PC-9 (cell line): ENCODE results near the gene GPC1.

Experiments used
- CTCF ChIP-seq: fragments of 200-600 bp; sonication (generic); conservative IDR thresholded peaks from 2 replicates; pipeline ENCODE4 v1.6.1; 2017; ENCODE audit warnings: mixed run types, antibody characterized with exemption, mild to moderate bottlenecking, moderate library complexity
- EZH2 ChIP-seq: fragments of 200-600 bp; sonication (generic); IDR thresholded peaks from 2 replicates; pipeline ENCODE4 v1.8.0; 2017; ENCODE audit warnings: antibody characterized with exemption, low read depth

DNA sequence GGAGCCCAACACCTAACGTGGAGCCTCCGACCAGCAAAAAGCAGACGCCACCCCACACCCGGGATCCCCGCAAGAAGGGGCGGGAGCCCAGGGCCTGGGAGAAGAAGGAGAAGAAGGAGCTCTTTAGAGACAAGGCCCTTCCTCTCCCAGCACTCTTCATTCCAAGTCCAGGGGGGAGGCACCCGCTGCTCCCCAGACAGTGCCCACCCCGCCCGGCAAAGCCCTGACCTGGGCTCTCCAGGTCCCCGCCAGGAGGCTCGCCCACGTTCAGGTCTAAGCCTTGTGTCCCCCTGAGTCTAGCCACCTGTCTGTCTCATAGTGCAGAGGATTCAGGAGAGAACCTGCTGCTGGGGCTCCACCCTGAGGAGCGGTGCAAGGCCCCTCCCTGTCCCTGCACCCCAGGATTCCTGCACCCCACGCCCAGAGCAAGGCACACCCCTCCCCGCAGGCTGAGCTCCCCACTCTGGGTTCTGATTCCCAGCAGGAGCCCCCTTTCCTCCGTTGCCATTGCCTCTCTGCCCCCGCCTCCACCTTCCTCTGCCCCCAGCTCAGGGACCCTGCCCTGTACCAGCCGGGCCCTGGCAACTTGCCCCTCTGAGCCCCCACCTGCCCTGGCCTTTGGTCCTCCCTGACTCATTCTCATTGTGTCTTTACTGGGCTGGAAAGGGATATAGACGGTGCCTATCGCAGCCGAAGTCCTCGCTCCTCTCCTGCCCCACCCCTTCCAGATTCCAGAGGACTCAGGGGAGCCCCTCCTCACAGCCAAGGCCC is 33.5 kb upstream of the GPC1 start:
- TF ChIP-seq CTCF = no peak
- no peak for TF ChIP-seq EZH2
